Spleen (tissue), 11 donors: Measurements from ENCODE around the gene OR52D1. TPM values are rescaled to one million over a fixed set of nuclear protein-coding genes. Genes with fewer than 3 reads are reported as not detected.

Experiments
- DNase-seq: peaks from one replicate; pipeline ENCODE4 v3.0.0-alpha.2; 2020
- H3K27ac ChIP-seq, 8 donors: fragments of 200-600 bp; sonication (generic) in 7 of 8; 1 replicate in 4 of 8; 2 replicates in 4 of 8; pipeline versions ENCODE4 v1.5.0 to v1.8.0; 2016 to 2021; ENCODE audit warnings: inconsistent platforms in 4 of 8, mild to moderate bottlenecking in 4 of 8, moderate library complexity in 1 of 8
- H3K27me3 ChIP-seq, 7 donors: fragments of 200-600 bp; sonication (generic) in 6 of 7; replicated peaks in 1 of 7; 1 replicate in 4 of 7; 2 replicates in 3 of 7; pipeline versions ENCODE4 v1.5.0 to v1.8.0; 2016 to 2021; ENCODE audit warnings: inconsistent platforms in 3 of 7, mild to moderate bottlenecking in 1 of 7
- H3K36me3 ChIP-seq, 6 donors: fragments of 200-600 bp; sonication (generic) in 5 of 6; 1 replicate in 4 of 6; 2 replicates in 2 of 6; pipeline versions ENCODE4 v1.5.0 to v1.8.0; 2016 to 2021; ENCODE audit warnings: inconsistent platforms in 2 of 6
- H3K4me1 ChIP-seq, 6 donors: fragments of 200-600 bp; sonication (generic) in 5 of 6; 1 replicate in 3 of 6; 2 replicates in 3 of 6; pipeline versions ENCODE4 v1.5.0 to v1.8.0; 2016 to 2021; ENCODE audit warnings: inconsistent platforms in 3 of 6
- H3K4me3 ChIP-seq, 8 donors: fragments of 200-600 bp; sonication (generic) in 7 of 8; 1 replicate in 4 of 8; 2 replicates in 4 of 8; pipeline versions ENCODE4 v1.5.0 to v1.8.0; 2016 to 2021; ENCODE audit warnings: inconsistent platforms in 4 of 8, mild to moderate bottlenecking in 4 of 8, moderate library complexity in 2 of 8
- H3K9me3 ChIP-seq, 8 donors: fragments of 200-600 bp; sonication (generic) in 7 of 8; 1 replicate in 4 of 8; 2 replicates in 4 of 8; pipeline versions ENCODE4 v1.5.0 to v1.8.0; 2016 to 2021; ENCODE audit warnings: inconsistent platforms in 4 of 8
- POLR2A ChIP-seq, 3 donors: fragments of 450-650 bp; IDR thresholded peaks; one replicate each; pipeline ENCODE4 v1.5.1; 2017; ENCODE audit warnings: antibody characterized with exemption in 3 of 3, mild to moderate bottlenecking in 1 of 3
- POLR2AphosphoS5 ChIP-seq, 3 donors: sonication (generic); formaldehyde crosslinking; IDR thresholded peaks; one replicate each; pipeline ENCODE4 v1.5.1; 2017; ENCODE audit warnings: antibody characterized with exemption in 3 of 3
- WGBS, 5 donors: extraction: QIAGEN DNeasy Blood & Tissue Kit in 3 of 5; methylation state at CpG; one replicate each; pipeline versions ENCODE4 v1.1.5 to v1.1.7; 2013 to 2018; 5-methylcytosine and 5-hydroxymethylcytosine counted together
- intact Hi-C: fragments of 100-400 bp; cut with DNase I; formaldehyde crosslinking; loops from one replicate; pipeline ENCODE4 v1.15.0; 2023; ENCODE audit warnings: low total_unique reads
- polyA plus RNA-seq, 3 donors: library from polyadenylated mRNA; stranded (reverse); fragments of 200-250 nt; gene quantifications; one replicate each; pipeline ENCODE4 v1.2.1, GENCODE V29; 2013
- total RNA-seq, 7 donors: library from RNA; depleted of rRNA in 3 of 7; stranded (reverse); fragments of >200 nt in 3 of 7; fragmentation: NEBNext Ultra II Directional in 4 of 7; extraction: Animal tissue kit (Norgen Biotek cat#: 25700) in 4 of 7; gene quantifications; one replicate each; pipeline versions ENCODE4 v1.1.0 to v1.2.1, GENCODE V29; 2016 to 2021
- TF ChIP-seq, protein P1 (sequence below), 11 experiments: fragments of 200-600 bp in 7 of 11; fragments of 450-650 bp in 4 of 11; sonication (generic) in 4 of 11; IDR thresholded peaks in 8 of 11; conservative IDR thresholded peaks in 3 of 11; 1 replicate in 7 of 11; 2 replicates in 4 of 11; pipeline versions ENCODE4 v1.4.0 to v1.8.0; 2016 to 2021; ENCODE audit warnings: antibody characterized with exemption in 11 of 11, inconsistent platforms in 4 of 11, mild to moderate bottlenecking in 1 of 11
- donor health status: healthy with polysubstance abuse.
- donor health status: DM: no; HTN: no; CAD: no; lungs with moderate emphysema.
- donor health status: DM: no; HTN: no; CAD: no.
- donor health status: Bipolar disorder and iron deficiency.
- donor health status: healthy.
- donor health status: DM: no; HTN: no; CAD: no.
- donor health status: DM: yes; HTN: yes; CAD: no.

OR52D1 gene
- total and polyA plus RNA-seq, 10 donors: not detected

DNA sequence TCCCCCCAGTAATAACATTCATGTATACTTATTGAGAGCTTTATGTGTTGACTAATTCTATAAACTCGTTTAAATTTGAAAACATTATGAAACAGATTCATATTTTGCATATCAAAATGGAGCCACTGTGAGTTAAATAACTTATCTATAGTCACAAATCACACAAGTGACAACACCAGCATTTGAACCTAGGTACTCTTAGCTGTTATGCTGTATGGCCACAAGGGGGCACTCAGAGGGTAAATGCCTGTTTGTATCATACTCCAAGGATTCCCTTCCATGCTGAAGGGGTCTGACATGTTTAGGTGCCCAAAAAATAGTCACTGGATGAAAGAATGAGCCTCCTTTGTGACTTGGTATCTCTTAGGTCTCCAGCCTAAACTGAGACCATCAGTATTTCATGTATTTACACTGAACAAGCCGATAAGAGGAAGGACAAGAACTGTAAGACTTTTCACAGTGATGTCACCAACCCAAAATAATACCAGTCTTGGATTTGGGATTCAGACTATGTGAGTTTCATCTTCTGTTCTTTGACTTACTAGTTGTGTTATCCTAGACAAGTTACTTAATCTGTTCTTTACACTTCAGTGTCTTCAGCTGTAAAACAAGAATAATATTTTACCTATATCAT is 12.2 kb upstream of the OR52D1 start:
- no peak for DNase-seq

DNA sequence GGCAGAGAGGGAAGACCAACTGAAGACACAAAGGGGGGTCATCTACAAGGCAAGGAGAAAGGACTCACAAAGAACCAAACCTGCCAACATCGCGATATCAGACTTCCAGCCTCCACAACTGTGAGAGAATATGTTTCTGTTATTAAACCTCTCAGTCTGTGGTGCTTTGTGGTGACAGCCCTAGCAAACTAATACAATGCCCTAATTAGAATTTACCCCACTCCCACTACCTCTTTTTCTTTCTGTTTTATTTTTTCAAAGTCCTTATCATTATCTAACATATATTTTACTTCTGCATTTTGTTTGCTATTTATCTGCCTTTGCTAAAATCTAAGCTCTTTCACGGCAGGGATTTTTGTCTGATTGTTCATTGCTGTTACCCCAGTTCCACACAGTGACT is 2.5 kb upstream of the OR52D1 start:
- Histone ChIP-seq H3K36me3 (no peaks in the 10 kb centered on the region), H3K27me3 (no peaks in the 10 kb centered on the region), H3K4me3 (no peak overlapping the region), H3K4me1 (no peaks in the 10 kb centered on the region), H3K9me3 (no peaks in the 10 kb centered on the region), H3K27ac (no peak overlapping the region)
- intact Hi-C loops: no loop called here
- TF ChIP-seq, protein P1, sequence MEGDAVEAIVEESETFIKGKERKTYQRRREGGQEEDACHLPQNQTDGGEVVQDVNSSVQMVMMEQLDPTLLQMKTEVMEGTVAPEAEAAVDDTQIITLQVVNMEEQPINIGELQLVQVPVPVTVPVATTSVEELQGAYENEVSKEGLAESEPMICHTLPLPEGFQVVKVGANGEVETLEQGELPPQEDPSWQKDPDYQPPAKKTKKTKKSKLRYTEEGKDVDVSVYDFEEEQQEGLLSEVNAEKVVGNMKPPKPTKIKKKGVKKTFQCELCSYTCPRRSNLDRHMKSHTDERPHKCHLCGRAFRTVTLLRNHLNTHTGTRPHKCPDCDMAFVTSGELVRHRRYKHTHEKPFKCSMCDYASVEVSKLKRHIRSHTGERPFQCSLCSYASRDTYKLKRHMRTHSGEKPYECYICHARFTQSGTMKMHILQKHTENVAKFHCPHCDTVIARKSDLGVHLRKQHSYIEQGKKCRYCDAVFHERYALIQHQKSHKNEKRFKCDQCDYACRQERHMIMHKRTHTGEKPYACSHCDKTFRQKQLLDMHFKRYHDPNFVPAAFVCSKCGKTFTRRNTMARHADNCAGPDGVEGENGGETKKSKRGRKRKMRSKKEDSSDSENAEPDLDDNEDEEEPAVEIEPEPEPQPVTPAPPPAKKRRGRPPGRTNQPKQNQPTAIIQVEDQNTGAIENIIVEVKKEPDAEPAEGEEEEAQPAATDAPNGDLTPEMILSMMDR (IDR thresholded peaks at IDR 0.05 in 8 of 11, conservative IDR thresholded peaks at IDR 0.05 in 3 of 11): no peak
- TF ChIP-seq POLR2AphosphoS5 (IDR thresholded peaks at IDR 0.05) (no peak), POLR2A (IDR thresholded peaks at IDR 0.05) (no peak)
- no peak for DNase-seq
- WGBS, 5 donors: 57 to 79% (median 69%) methylated on average over 3 of the region's 3 CpGs

More for the DNA sequence above, 12.2 kb upstream of the OR52D1 start:
- Histone ChIP-seq H3K4me3 (no peak overlapping the region), H3K27me3 (peaks cover 0 to 3% (median 0%) of the 10 kb centered on the region in 7 donors), H3K36me3 (no peaks in the 10 kb centered on the region), H3K4me1 (no peaks in the 10 kb centered on the region), H3K27ac (no peak overlapping the region), H3K9me3 (no peaks in the 10 kb centered on the region)
- intact Hi-C loops: loop anchor here (2.0 kb wide), 1 partner anchor 332 kb away; the partner anchor contains the start of gene OR52N2
- WGBS, 5 donors: 32 to 47% (median 38%) methylated on average over 2 of the region's 2 CpGs
- no peak for TF ChIP-seq POLR2AphosphoS5 (IDR thresholded peaks at IDR 0.05)
- TF ChIP-seq, protein P1 (IDR thresholded peaks at IDR 0.05 in 8 of 11, conservative IDR thresholded peaks at IDR 0.05 in 3 of 11): peak in 10 of 11 experiments; percentile 28 to 82 (median 70)

DNA sequence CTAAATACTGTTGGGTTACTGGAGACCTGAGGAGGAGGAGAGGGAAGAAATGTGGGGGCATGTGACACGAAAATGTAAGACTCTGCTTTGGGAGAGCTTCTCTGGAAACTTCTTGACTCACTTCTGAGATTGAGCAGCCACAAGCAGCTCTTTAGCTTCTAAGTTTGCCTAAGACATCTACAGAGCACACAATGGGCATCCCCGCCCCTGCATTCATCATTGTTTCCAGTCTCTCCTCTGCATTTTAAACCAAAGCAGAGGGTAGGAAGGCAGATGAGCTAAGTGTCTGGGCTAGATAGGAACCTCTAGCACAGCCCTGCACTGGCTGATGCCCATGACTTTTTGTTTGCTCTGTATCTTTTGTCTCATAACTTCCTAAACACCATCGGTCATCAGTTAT is 2.1 kb upstream of the OR52D1 start:
- intact Hi-C loops: no loop called here
- no peak for DNase-seq
- TF ChIP-seq, protein P1 (IDR thresholded peaks at IDR 0.05 in 8 of 11, conservative IDR thresholded peaks at IDR 0.05 in 3 of 11): no peak
- no peak for TF ChIP-seq POLR2AphosphoS5 (IDR thresholded peaks at IDR 0.05)
- TF ChIP-seq POLR2A (IDR thresholded peaks at IDR 0.05): no peak
- H3K4me1 ChIP-seq: no peaks in the 10 kb centered on the region
- H3K4me3 ChIP-seq: no peak overlapping the region
- H3K27me3 ChIP-seq: no peaks in the 10 kb centered on the region
- no peaks in the 10 kb centered on the region for H3K36me3 ChIP-seq
- H3K27ac ChIP-seq: no peak overlapping the region
- H3K9me3 ChIP-seq: no peaks in the 10 kb centered on the region
- WGBS, 5 donors: 64 to 83% (median 70%) methylated on average over 3 of the region's 3 CpGs

DNA sequence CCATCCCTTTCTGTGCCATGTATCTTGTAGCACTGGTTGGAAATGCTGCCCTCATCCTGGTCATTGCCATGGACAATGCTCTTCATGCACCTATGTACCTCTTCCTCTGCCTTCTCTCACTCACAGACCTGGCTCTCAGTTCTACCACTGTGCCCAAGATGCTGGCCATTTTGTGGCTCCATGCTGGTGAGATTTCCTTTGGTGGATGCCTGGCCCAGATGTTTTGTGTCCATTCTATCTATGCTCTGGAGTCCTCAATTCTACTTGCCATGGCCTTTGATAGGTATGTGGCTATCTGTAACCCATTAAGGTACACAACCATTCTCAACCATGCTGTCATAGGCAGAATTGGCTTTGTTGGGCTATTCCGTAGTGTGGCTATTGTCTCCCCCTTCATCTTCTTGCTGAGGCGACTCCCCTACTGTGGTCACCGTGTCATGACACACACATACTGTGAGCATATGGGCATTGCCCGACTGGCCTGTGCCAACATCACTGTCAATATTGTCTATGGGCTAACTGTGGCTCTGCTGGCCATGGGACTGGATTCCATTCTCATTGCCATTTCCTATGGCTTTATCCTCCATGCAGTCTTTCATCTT is 414 bp downstream of the OR52D1 start:
- WGBS, 5 donors: 83 to 97% (median 97%) methylated on average over 4 of the region's 4 CpGs
- Histone ChIP-seq H3K4me1 (no peaks in the 10 kb centered on the region), H3K36me3 (no peaks in the 10 kb centered on the region), H3K27ac (no peak overlapping the region), H3K9me3 (no peaks in the 10 kb centered on the region), H3K27me3 (no peaks in the 10 kb centered on the region), H3K4me3 (no peak overlapping the region)
- TF ChIP-seq POLR2AphosphoS5 (IDR thresholded peaks at IDR 0.05) (no peak), POLR2A (IDR thresholded peaks at IDR 0.05) (no peak)
- TF ChIP-seq, protein P1 (IDR thresholded peaks at IDR 0.05 in 8 of 11, conservative IDR thresholded peaks at IDR 0.05 in 3 of 11): no peak
- no peak for DNase-seq
- intact Hi-C loops: no loop called here
